ENCODE measurements around the gene QARS1.

The QARS1 gene

GRCh38 chr3:49104427-49105291, at the start of gene QARS1:
TSS of gene QARS1 (minus strand) at chr3:49104757. CDS start at chr3:49104733, 24 bp downstream.
- peak; percentile 43; the same call in 1 of the 2 replicates for TF ChIP-seq POLR2A (IDR thresholded peaks at IDR 0.05; ENCODE audit: low read depth, low read length)
- FAIRE-seq, result no peak
- peak; percentile 97 for DNase-seq (ENCODE audit: insufficient read length, low spot score)

GRCh38 chr3:49153349-49153912, 48.9 kb upstream of the QARS1 start:
- FAIRE-seq (no peak), DNase-seq (ENCODE audit: insufficient read length, low spot score) (no peak)
- no peak for TF ChIP-seq POLR2A (IDR thresholded peaks at IDR 0.05; ENCODE audit: low read depth, low read length)

GRCh38 chr3:49151610-49152009, 47.1 kb upstream of the QARS1 start:
- FAIRE-seq (no peak), DNase-seq (ENCODE audit: insufficient read length, low spot score) (no peak)
- no peak for TF ChIP-seq POLR2A (IDR thresholded peaks at IDR 0.05; ENCODE audit: low read depth, low read length)

GRCh38 chr3:49148159-49148558, 43.6 kb upstream of the QARS1 start:
- no peak for TF ChIP-seq POLR2A (IDR thresholded peaks at IDR 0.05; ENCODE audit: low read depth, low read length)
- DNase-seq (ENCODE audit: insufficient read length, low spot score) (no peak), FAIRE-seq (no peak)

GRCh38 chr3:49140080-49140479, 35.5 kb upstream of the QARS1 start:
- no peak for FAIRE-seq
- no peak for TF ChIP-seq POLR2A (IDR thresholded peaks at IDR 0.05; ENCODE audit: low read depth, low read length)
- no peak for DNase-seq (ENCODE audit: insufficient read length, low spot score)

GRCh38 chr3:49135499-49135898, 30.9 kb upstream of the QARS1 start:
- DNase-seq (ENCODE audit: insufficient read length, low spot score) (no peak), FAIRE-seq (no peak)
- TF ChIP-seq POLR2A (IDR thresholded peaks at IDR 0.05; ENCODE audit: low read depth, low read length), result no peak

- TF ChIP-seq POLR2A (IDR thresholded peaks at IDR 0.05; ENCODE audit: low read depth, low read length), result no peak
- FAIRE-seq (no peak), DNase-seq (ENCODE audit: insufficient read length, low spot score) (no peak)
Measured at GRCh38 chr3:49134471-49135265, 30.1 kb upstream of the QARS1 start.

- TF ChIP-seq POLR2A (IDR thresholded peaks at IDR 0.05; ENCODE audit: low read depth, low read length), result peak; percentile 44; the same call in 1 of the 2 replicates
- FAIRE-seq (no peak), DNase-seq (ENCODE audit: insufficient read length, low spot score) (peak; percentile 91)
Measured at GRCh38 chr3:49133226-49133951, 28.8 kb upstream of the QARS1 start.

- DNase-seq (ENCODE audit: insufficient read length, low spot score), result peak; percentile 80
- no peak for FAIRE-seq
- TF ChIP-seq POLR2A (IDR thresholded peaks at IDR 0.05; ENCODE audit: low read depth, low read length), result peak; percentile 65
Measured at GRCh38 chr3:49132437-49133225, 28.1 kb upstream of the QARS1 start, which contains the start of gene LAMB2. TSS of gene LAMB2 (minus strand) at chr3:49133050. CDS start at chr3:49132867, 183 bp downstream.

GRCh38 chr3:49132073-49132436, 27.5 kb upstream of the QARS1 start:
- DNase-seq (ENCODE audit: insufficient read length, low spot score) (no peak), FAIRE-seq (no peak)
- no peak for TF ChIP-seq POLR2A (IDR thresholded peaks at IDR 0.05; ENCODE audit: low read depth, low read length)

- DNase-seq (ENCODE audit: insufficient read length, low spot score) (no peak), FAIRE-seq (no peak)
- TF ChIP-seq POLR2A (IDR thresholded peaks at IDR 0.05; ENCODE audit: low read depth, low read length), result no peak
Measured at GRCh38 chr3:49131576-49131975, 27.0 kb upstream of the QARS1 start.

- DNase-seq (ENCODE audit: insufficient read length, low spot score), result no peak
- FAIRE-seq, result no peak
- no peak for TF ChIP-seq POLR2A (IDR thresholded peaks at IDR 0.05; ENCODE audit: low read depth, low read length)
Measured at GRCh38 chr3:49131040-49131439, 26.5 kb upstream of the QARS1 start.

All from H54 (cell line).